ENCODE results near the gene CCZ1.
"Not testable (repeated sequence)": the region's sequence is repeated elsewhere in the genome, so short reads cannot be mapped to it uniquely, and the experiment has no call there.

The CCZ1 gene

GRCh38 chr7:5924180-5924579, 25.6 kb downstream of the CCZ1 start:
- not testable (repeated sequence) for DNase-seq

- DNase-seq: not testable (repeated sequence)
These were observed 26.1 kb downstream of the CCZ1 start for GRCh38 chr7:5924630-5925029.

- DNase-seq: not testable (repeated sequence)
These were observed 27.8 kb downstream of the CCZ1 start for GRCh38 chr7:5926263-5926870.

GRCh38 chr7:5930290-5930689, 31.8 kb downstream of the CCZ1 start:
- DNase-seq: not testable (repeated sequence)

GRCh38 chr7:5931250-5931649, 32.7 kb downstream of the CCZ1 start:
- DNase-seq: not testable (repeated sequence)

GRCh38 chr7:5931905-5932644, 33.5 kb downstream of the CCZ1 start:
- DNase-seq: not testable (repeated sequence)

- not testable (repeated sequence) for DNase-seq
These were observed 36.5 kb downstream of the CCZ1 start for GRCh38 chr7:5934945-5935450.

- DNase-seq: not testable (repeated sequence)
These were observed 64.7 kb downstream of the CCZ1 start for GRCh38 chr7:5963205-5963604.

GRCh38 chr7:5963810-5964209, 65.3 kb downstream of the CCZ1 start:
- DNase-seq: not testable (repeated sequence)

- DNase-seq: not testable (repeated sequence)
These were observed 71.9 kb downstream of the CCZ1 start, which contains the start of gene RSPH10B for GRCh38 chr7:5970347-5970911. TSS of gene RSPH10B (minus strand) at chr7:5970689. CDS start at chr7:5967116, 3,573 bp downstream.

GRCh38 chr7:5973580-5973979, 75.0 kb downstream of the CCZ1 start:
- DNase-seq: not testable (repeated sequence)
